DLD1 (cell line): ENCODE results near the gene RC3H1.
"Not testable (repeated sequence)": the region's sequence is repeated elsewhere in the genome, so short reads cannot be mapped to it uniquely, and the experiment has no call there.

ENCODE experiments used
- in situ Hi-C: cut with HindIII; loops from 2 replicates; pipeline ENCODE4 v1.10.0; 2017; ENCODE audit warnings: low sequenced_read_pairs

Gene RC3H1

GRCh38 chr1:174022976-174023277 lies 770 bp upstream of the RC3H1 start:
- in situ Hi-C loops = no loop called here

- in situ Hi-C loops = no loop called here
Observed at GRCh38 chr1:174021591-174022079, 522 bp downstream of the RC3H1 start.

GRCh38 chr1:174018565-174018964 lies 3.6 kb downstream of the RC3H1 start:
- in situ Hi-C loops = no loop called here

- in situ Hi-C loops = no loop called here
Observed at GRCh38 chr1:174017231-174017970, 4.8 kb downstream of the RC3H1 start.

GRCh38 chr1:174013864-174014418 lies 8.2 kb downstream of the RC3H1 start:
- in situ Hi-C loops = no loop called here

- in situ Hi-C loops = no loop called here
Observed at GRCh38 chr1:174008979-174009378, 13.2 kb downstream of the RC3H1 start.

- in situ Hi-C loops = no loop called here
Observed at GRCh38 chr1:174008269-174008668, 13.9 kb downstream of the RC3H1 start.

GRCh38 chr1:174007851-174008250 lies 14.3 kb downstream of the RC3H1 start:
- in situ Hi-C loops = no loop called here

- in situ Hi-C loops = no loop called here
Observed at GRCh38 chr1:174005032-174005431, 17.1 kb downstream of the RC3H1 start.

GRCh38 chr1:174003867-174004266 lies 18.3 kb downstream of the RC3H1 start:
- in situ Hi-C loops = no loop called here

GRCh38 chr1:174001573-174001972 lies 20.6 kb downstream of the RC3H1 start:
- in situ Hi-C loops = no loop called here

- in situ Hi-C loops = no loop called here
Observed at GRCh38 chr1:174000371-174000770, 21.8 kb downstream of the RC3H1 start.

GRCh38 chr1:173997791-173998190 lies 24.4 kb downstream of the RC3H1 start:
- in situ Hi-C loops = no loop called here

- in situ Hi-C loops = no loop called here
Observed at GRCh38 chr1:173996995-173997394, 25.2 kb downstream of the RC3H1 start.

- in situ Hi-C loops = no loop called here
Observed at GRCh38 chr1:173995475-173995874, 26.7 kb downstream of the RC3H1 start.

GRCh38 chr1:173993948-173994347 lies 28.2 kb downstream of the RC3H1 start:
- in situ Hi-C loops = not testable (repeated sequence)

GRCh38 chr1:173988068-173988467 lies 34.1 kb downstream of the RC3H1 start:
- in situ Hi-C loops = no loop called here

GRCh38 chr1:173986951-173987350 lies 35.2 kb downstream of the RC3H1 start:
- in situ Hi-C loops = no loop called here

- in situ Hi-C loops = no loop called here
Observed at GRCh38 chr1:173970252-173970651, 51.9 kb downstream of the RC3H1 start.

- in situ Hi-C loops = not testable (repeated sequence)
Observed at GRCh38 chr1:173965896-173966295, 56.3 kb downstream of the RC3H1 start.

GRCh38 chr1:173963477-173963876 lies 58.7 kb downstream of the RC3H1 start:
- in situ Hi-C loops = no loop called here

- in situ Hi-C loops = no loop called here
Observed at GRCh38 chr1:173960625-173961024, 61.5 kb downstream of the RC3H1 start.

- in situ Hi-C loops = no loop called here
Observed at GRCh38 chr1:173954179-173954578, 68.0 kb downstream of the RC3H1 start.
